LNCAP (cell line): ENCODE data around the gene CDH20.

Experiments used
- CTCF ChIP-seq: fragments of 450-650 bp; IDR thresholded peaks from 2 replicates; pipeline ENCODE4 v1.5.1; 2017; ENCODE audit warnings: mild to moderate bottlenecking

Gene CDH20

DNA sequence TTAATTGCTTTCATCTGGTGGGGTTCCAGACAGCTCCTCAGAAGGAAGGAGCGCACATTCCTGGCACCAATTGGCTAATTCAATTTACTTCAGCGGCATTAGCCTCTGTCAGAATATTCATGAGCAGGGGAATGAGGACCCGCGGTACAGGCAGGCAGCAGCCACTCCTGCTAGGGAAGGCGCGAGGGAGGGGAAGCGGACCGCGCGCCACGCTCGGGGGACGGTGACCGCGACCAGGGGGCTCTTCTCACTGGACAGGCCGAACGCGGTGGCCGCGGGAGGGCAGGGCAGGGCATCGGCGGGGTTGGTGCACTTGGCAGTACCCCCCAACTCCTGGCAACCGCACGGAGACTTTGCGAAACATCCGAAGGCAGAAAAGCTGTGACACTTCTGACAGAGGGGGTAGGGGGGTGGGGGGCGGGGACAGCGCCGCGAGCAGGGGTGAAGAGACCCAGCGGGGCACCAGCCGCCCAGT, at the start of gene CDH20:
CDH20 (plus strand) TSS at position 160 of the 475 bp plus-strand sequence.
- TF ChIP-seq CTCF, result no peak

- no peak for TF ChIP-seq CTCF
Observed at GRCh38 chr18:61284039-61284438, 49.2 kb upstream of the CDH20 start.

- no peak for TF ChIP-seq CTCF
Observed at GRCh38 chr18:61285777-61286176, 47.5 kb upstream of the CDH20 start.

GRCh38 chr18:61286867-61287266, 46.4 kb upstream of the CDH20 start:
- no peak for TF ChIP-seq CTCF

- TF ChIP-seq CTCF, result no peak
Observed at GRCh38 chr18:61290616-61291015, 42.6 kb upstream of the CDH20 start.

DNA sequence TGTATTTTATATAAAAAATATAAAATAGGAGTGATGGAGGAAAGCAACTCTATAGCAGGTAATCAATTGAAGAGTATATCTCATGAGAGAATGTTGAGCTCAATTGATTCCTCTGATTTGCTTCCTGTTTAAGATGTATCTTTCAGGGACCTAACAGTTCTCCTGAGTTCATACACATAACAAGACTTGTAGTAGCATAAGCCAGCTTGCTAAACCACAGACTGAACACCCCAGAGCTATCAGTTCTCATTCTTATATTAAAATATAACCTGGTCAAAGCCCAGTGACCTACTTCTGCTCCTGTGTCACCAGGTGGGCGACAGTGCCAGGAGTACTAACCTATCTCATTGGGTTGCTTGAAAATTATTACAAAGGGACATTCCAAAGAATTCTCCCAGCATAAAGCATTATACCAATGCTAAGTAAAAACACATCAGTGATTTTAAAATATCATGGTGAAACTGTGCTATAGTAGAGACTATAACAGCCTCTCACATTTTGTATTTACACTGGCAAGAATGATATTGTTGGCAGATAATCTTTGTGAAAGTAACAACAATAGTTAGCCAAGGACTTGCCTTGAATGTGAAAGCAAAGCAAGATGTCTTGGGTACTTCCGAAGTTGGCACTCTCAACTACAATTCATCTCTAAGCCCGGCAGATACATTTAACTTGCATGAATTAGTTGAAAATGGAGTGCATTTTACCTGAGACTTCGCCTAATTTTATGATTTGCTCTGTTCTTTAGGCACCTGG, 40.8 kb upstream of the CDH20 start:
- no peak for TF ChIP-seq CTCF

DNA sequence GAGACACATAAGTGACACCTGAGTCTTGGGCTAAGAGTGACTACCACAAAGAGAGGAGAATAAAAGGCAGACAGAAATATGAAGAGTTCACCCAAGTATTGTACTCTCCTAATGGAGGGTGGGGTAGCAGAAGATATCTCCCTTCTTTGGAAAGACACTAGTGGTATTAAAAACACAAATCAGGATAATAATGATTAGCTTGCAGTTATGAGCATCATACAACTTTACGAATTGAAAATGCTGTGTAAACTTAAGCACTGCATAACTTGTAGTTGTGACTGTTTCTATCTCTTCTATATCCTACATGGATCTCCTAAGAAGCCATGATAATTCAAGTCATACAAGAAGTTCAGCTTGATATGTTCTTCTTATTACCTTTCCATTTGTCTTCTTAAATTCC, 38.1 kb upstream of the CDH20 start:
- TF ChIP-seq CTCF, result no peak
